ENCODE measurements around the gene CCDC81.
"Not testable (repeated sequence)": the region's sequence is repeated elsewhere in the genome, so short reads cannot be mapped to it uniquely, and the experiment has no call there.

CCDC81 gene

GRCh38 chr11:86418917-86419316, 44.2 kb downstream of the CCDC81 start:
- H4K91ac ChIP-seq (ENCODE audit: low read depth, low read length): no peak overlapping the region
- H4K8ac ChIP-seq (ENCODE audit: low read depth, low read length): no peak overlapping the region
- no peak overlapping the region for H2BK12ac ChIP-seq (ENCODE audit: low read length)
- no peak overlapping the region for H2AK5ac ChIP-seq (ENCODE audit: low read length)
- H3K9me3 ChIP-seq (ENCODE audit: insufficient read depth, low read depth, low read length): no peaks in the 10 kb centered on the region
- WGBS (ENCODE audit: extremely low coverage, insufficient coverage, insufficient read length): no CpG with 5 or more reads among the region's 2 CpGs
- no peak overlapping the region for H3K4ac ChIP-seq (ENCODE audit: low read depth, low read length)
- no peak overlapping the region for H2BK120ac ChIP-seq (ENCODE audit: insufficient read depth, low read length, poor library complexity)
- H3K27me3 ChIP-seq (ENCODE audit: insufficient read depth, low read length): no peaks in the 10 kb centered on the region
- no peak overlapping the region for H3K27ac ChIP-seq (ENCODE audit: low read depth, low read length)
- no peak for DNase-seq
- H3K4me3 ChIP-seq (ENCODE audit: low read depth, low read length): no peak overlapping the region
- peaks cover 2 to 4% of the 10 kb centered on the region in 2 experiments for H3K4me1 ChIP-seq (ENCODE audit: control insufficient read depth in 1 of 2, insufficient read depth in 2 of 2, low read length in 2 of 2)
- no peak overlapping the region for H3K18ac ChIP-seq (ENCODE audit: low read length)
- H3K79me1 ChIP-seq (ENCODE audit: low read length): peaks cover 3% of the 10 kb centered on the region
- H3K9ac ChIP-seq (ENCODE audit: low read length): no peak overlapping the region
- no peak overlapping the region for H4K12ac ChIP-seq (ENCODE audit: low read depth, low read length)
- no peak overlapping the region for H2AFZ ChIP-seq (ENCODE audit: insufficient read depth, low read length, poor library complexity)
- no peaks in the 10 kb centered on the region for H3K36me3 ChIP-seq (ENCODE audit: control insufficient read depth in 1 of 2, insufficient read depth in 2 of 2, low read length in 2 of 2)
- no peak overlapping the region for H2BK5ac ChIP-seq (ENCODE audit: low read depth, low read length, poor library complexity)
- no peak overlapping the region for H3K23ac ChIP-seq (ENCODE audit: low read length)
- H3K4me2 ChIP-seq (ENCODE audit: low read length): no peak overlapping the region
- H3K79me2 ChIP-seq (ENCODE audit: control insufficient read depth, insufficient read depth, low read length, poor library complexity): no peaks in the 10 kb centered on the region
- no peak overlapping the region for H3K14ac ChIP-seq (ENCODE audit: low read length)

- Histone ChIP-seq H3K27ac (ENCODE audit: low read depth, low read length) (no peak overlapping the region), H3K18ac (ENCODE audit: low read length) (no peak overlapping the region), H3K79me2 (ENCODE audit: control insufficient read depth, insufficient read depth, low read length, poor library complexity) (no peaks in the 10 kb centered on the region), H3K4ac (ENCODE audit: low read depth, low read length) (no peak overlapping the region), H2AK5ac (ENCODE audit: low read length) (no peak overlapping the region), H2BK5ac (ENCODE audit: low read depth, low read length, poor library complexity) (no peak overlapping the region), H3K14ac (ENCODE audit: low read length) (no peak overlapping the region), H3K4me1 (ENCODE audit: control insufficient read depth in 1 of 2, insufficient read depth in 2 of 2, low read length in 2 of 2) (peaks cover 2 to 4% of the 10 kb centered on the region in 2 experiments), H4K8ac (ENCODE audit: low read depth, low read length) (no peak overlapping the region), H3K79me1 (ENCODE audit: low read length) (peaks cover 3% of the 10 kb centered on the region), H4K91ac (ENCODE audit: low read depth, low read length) (no peak overlapping the region), H3K36me3 (ENCODE audit: control insufficient read depth in 1 of 2, insufficient read depth in 2 of 2, low read length in 2 of 2) (no peaks in the 10 kb centered on the region), H2BK120ac (ENCODE audit: insufficient read depth, low read length, poor library complexity) (no peak overlapping the region), H2BK12ac (ENCODE audit: low read length) (no peak overlapping the region), H3K4me3 (ENCODE audit: low read depth, low read length) (no peak overlapping the region), H3K4me2 (ENCODE audit: low read length) (no peak overlapping the region), H2AFZ (ENCODE audit: insufficient read depth, low read length, poor library complexity) (no peak overlapping the region), H4K12ac (ENCODE audit: low read depth, low read length) (no peak overlapping the region), H3K27me3 (ENCODE audit: insufficient read depth, low read length) (no peaks in the 10 kb centered on the region), H3K23ac (ENCODE audit: low read length) (no peak overlapping the region), H3K9ac (ENCODE audit: low read length) (no peak overlapping the region), H3K9me3 (ENCODE audit: insufficient read depth, low read depth, low read length) (no peaks in the 10 kb centered on the region)
- no CpG with 5 or more reads among the region's 4 CpGs for WGBS (ENCODE audit: extremely low coverage, insufficient coverage, insufficient read length)
- no peak for DNase-seq
Observed at GRCh38 chr11:86421946-86422345, 47.3 kb downstream of the CCDC81 start.

- H3K4me1 ChIP-seq (ENCODE audit: control insufficient read depth in 1 of 2, insufficient read depth in 2 of 2, low read length in 2 of 2): peaks cover 2 to 4% of the 10 kb centered on the region in 2 experiments
- no peak overlapping the region for H4K8ac ChIP-seq (ENCODE audit: low read depth, low read length)
- no peak overlapping the region for H3K4me3 ChIP-seq (ENCODE audit: low read depth, low read length)
- H2BK120ac ChIP-seq (ENCODE audit: insufficient read depth, low read length, poor library complexity): no peak overlapping the region
- peak; percentile 74 for DNase-seq
- H4K91ac ChIP-seq (ENCODE audit: low read depth, low read length): no peak overlapping the region
- no peak overlapping the region for H3K9ac ChIP-seq (ENCODE audit: low read length)
- H3K4ac ChIP-seq (ENCODE audit: low read depth, low read length): no peak overlapping the region
- no peaks in the 10 kb centered on the region for H3K79me2 ChIP-seq (ENCODE audit: control insufficient read depth, insufficient read depth, low read length, poor library complexity)
- no peak overlapping the region for H3K18ac ChIP-seq (ENCODE audit: low read length)
- H2AFZ ChIP-seq (ENCODE audit: insufficient read depth, low read length, poor library complexity): no peak overlapping the region
- no peaks in the 10 kb centered on the region for H3K36me3 ChIP-seq (ENCODE audit: control insufficient read depth in 1 of 2, insufficient read depth in 2 of 2, low read length in 2 of 2)
- no peak overlapping the region for H3K23ac ChIP-seq (ENCODE audit: low read length)
- no peaks in the 10 kb centered on the region for H3K9me3 ChIP-seq (ENCODE audit: insufficient read depth, low read depth, low read length)
- no peak overlapping the region for H3K27ac ChIP-seq (ENCODE audit: low read depth, low read length)
- no peak overlapping the region for H2BK12ac ChIP-seq (ENCODE audit: low read length)
- H2AK5ac ChIP-seq (ENCODE audit: low read length): no peak overlapping the region
- no CpG with 5 or more reads among the region's 12 CpGs for WGBS (ENCODE audit: extremely low coverage, insufficient coverage, insufficient read length)
- no peak overlapping the region for H3K14ac ChIP-seq (ENCODE audit: low read length)
- H2BK5ac ChIP-seq (ENCODE audit: low read depth, low read length, poor library complexity): no peak overlapping the region
- peaks cover 3% of the 10 kb centered on the region for H3K79me1 ChIP-seq (ENCODE audit: low read length)
- no peaks in the 10 kb centered on the region for H3K27me3 ChIP-seq (ENCODE audit: insufficient read depth, low read length)
- H4K12ac ChIP-seq (ENCODE audit: low read depth, low read length): no peak overlapping the region
- no peak overlapping the region for H3K4me2 ChIP-seq (ENCODE audit: low read length)
Observed at GRCh38 chr11:86422371-86422770, 47.7 kb downstream of the CCDC81 start.

- not testable (repeated sequence) for H3K27ac ChIP-seq (ENCODE audit: low read depth, low read length); H4K8ac ChIP-seq (ENCODE audit: low read depth, low read length); H3K4me3 ChIP-seq (ENCODE audit: low read depth, low read length); H3K23ac ChIP-seq (ENCODE audit: low read length); H3K18ac ChIP-seq (ENCODE audit: low read length); H3K36me3 ChIP-seq (ENCODE audit: control insufficient read depth in 1 of 2, insufficient read depth in 2 of 2, low read length in 2 of 2); H3K4me2 ChIP-seq (ENCODE audit: low read length); H2BK5ac ChIP-seq (ENCODE audit: low read depth, low read length, poor library complexity); H2BK120ac ChIP-seq (ENCODE audit: insufficient read depth, low read length, poor library complexity); H3K9ac ChIP-seq (ENCODE audit: low read length); H2AFZ ChIP-seq (ENCODE audit: insufficient read depth, low read length, poor library complexity); H3K4ac ChIP-seq (ENCODE audit: low read depth, low read length); H4K12ac ChIP-seq (ENCODE audit: low read depth, low read length); H3K9me3 ChIP-seq (ENCODE audit: insufficient read depth, low read depth, low read length); H3K14ac ChIP-seq (ENCODE audit: low read length); H3K4me1 ChIP-seq (ENCODE audit: control insufficient read depth in 1 of 2, insufficient read depth in 2 of 2, low read length in 2 of 2); H4K91ac ChIP-seq (ENCODE audit: low read depth, low read length); H2BK12ac ChIP-seq (ENCODE audit: low read length); H3K27me3 ChIP-seq (ENCODE audit: insufficient read depth, low read length); H3K79me1 ChIP-seq (ENCODE audit: low read length); H3K79me2 ChIP-seq (ENCODE audit: control insufficient read depth, insufficient read depth, low read length, poor library complexity); H2AK5ac ChIP-seq (ENCODE audit: low read length)
- peak in 1 of 2 donors; percentile 40 for DNase-seq
- WGBS (ENCODE audit: extremely low coverage, insufficient coverage, insufficient read length): no CpG with 5 or more reads among the region's 4 CpGs
Observed at GRCh38 chr11:86423488-86423887, 48.8 kb downstream of the CCDC81 start.
